BLaER1 treated with 17β-estradiol and CSF1 and Interleukin-3, amounts not matched to agents 10 nM and 100 nM (cell line): ENCODE data around the gene BRIX1.
"Not testable (repeated sequence)": the region's sequence is repeated elsewhere in the genome, so short reads cannot be mapped to it uniquely, and the experiment has no call there.

Experiments
- H3K27ac ChIP-seq, 11 experiments: shearing (Covaris generic); formaldehyde crosslinking; 2 replicates each; pipeline ENCODE4 v1.8.1; 2022
- H3K27me3 ChIP-seq, 11 experiments: shearing (Covaris generic); formaldehyde crosslinking; 2 replicates each; pipeline ENCODE4 v1.8.1; 2022
- H3K36me3 ChIP-seq, 11 experiments: shearing (Covaris generic); formaldehyde crosslinking; 2 replicates each; pipeline ENCODE4 v1.8.1; 2022
- H3K4me1 ChIP-seq, 10 experiments: shearing (Covaris generic); formaldehyde crosslinking; 2 replicates each; pipeline ENCODE4 v1.8.1; 2022
- H3K4me2 ChIP-seq, 11 experiments: shearing (Covaris generic); formaldehyde crosslinking; 2 replicates each; pipeline ENCODE4 v1.8.1; 2022
- H3K4me3 ChIP-seq, 10 experiments: shearing (Covaris generic); formaldehyde crosslinking; 2 replicates each; pipeline ENCODE4 v1.8.1; 2022
- H3K9ac ChIP-seq, 11 experiments: shearing (Covaris generic); formaldehyde crosslinking; 2 replicates each; pipeline ENCODE4 v1.8.1; 2022
- H3K9me3 ChIP-seq, 11 experiments: shearing (Covaris generic); formaldehyde crosslinking; replicated peaks in 1 of 11; 2 replicates each; pipeline ENCODE4 v1.8.1; 2022
- H4K20me1 ChIP-seq, 11 experiments: shearing (Covaris generic); formaldehyde crosslinking; 2 replicates each; pipeline ENCODE4 v1.8.1; 2022
- Cebpa-rat ChIP-seq, 11 experiments: shearing (Covaris generic); IDR thresholded peaks; 2 replicates each; pipeline ENCODE4 v1.8.1; 2022

The BRIX1 gene

DNA sequence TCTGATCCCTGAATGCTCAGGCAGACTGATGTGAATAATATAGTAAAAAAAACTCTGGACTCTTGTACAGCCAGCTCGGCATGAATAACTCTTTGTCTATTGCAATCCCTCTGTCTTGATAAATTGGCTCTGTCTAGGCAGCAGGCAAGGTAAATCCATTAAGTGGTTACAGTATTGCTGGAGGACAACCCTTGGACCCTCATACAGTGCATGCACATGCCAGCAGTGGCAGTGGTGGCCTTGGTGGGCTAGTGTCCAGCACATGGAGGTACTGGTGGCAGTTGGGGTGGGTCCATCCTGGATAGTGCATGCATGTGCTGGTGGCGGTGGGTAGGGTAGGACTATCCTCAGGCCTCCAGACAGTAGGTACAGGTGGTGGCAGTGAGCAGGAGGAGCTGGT lies 52.7 kb downstream of the BRIX1 start:
- peaks cover 15 to 25% (median 16%) of the 10 kb centered on the region in 11 experiments for H3K9me3 ChIP-seq
- no peak for TF ChIP-seq Cebpa-rat (IDR thresholded peaks at IDR 0.05)
- H3K27ac ChIP-seq: no peak overlapping the region
- H4K20me1 ChIP-seq: no peaks in the 10 kb centered on the region
- H3K27me3 ChIP-seq: no peaks in the 10 kb centered on the region
- no peak overlapping the region for H3K4me2 ChIP-seq
- H3K9ac ChIP-seq: no peak overlapping the region
- peaks cover 0 to 26% (median 13%) of the 10 kb centered on the region in 11 experiments; a peak in 14 of 22 replicates for H3K36me3 ChIP-seq
- H3K4me1 ChIP-seq: no peaks in the 10 kb centered on the region
- H3K4me3 ChIP-seq: no peak overlapping the region

DNA sequence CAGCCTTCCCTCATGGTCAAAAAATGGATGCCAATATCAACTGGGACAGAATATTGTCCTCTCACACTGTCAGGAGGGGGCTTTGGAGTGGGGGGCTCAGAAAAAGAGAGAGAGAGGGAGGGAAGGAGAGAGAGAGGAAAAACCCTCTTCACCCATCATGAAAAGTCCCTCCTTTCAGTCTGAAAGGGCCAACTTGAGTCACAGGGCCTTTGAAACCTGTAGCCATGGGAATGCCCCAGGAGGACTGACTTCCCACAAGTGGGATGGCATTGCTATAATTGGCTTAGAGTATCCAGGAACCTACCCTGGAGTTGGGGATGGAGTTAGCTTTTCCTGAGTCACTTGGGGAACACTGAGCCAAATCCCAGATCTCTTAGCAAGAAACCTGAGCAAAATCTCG lies 55.0 kb downstream of the BRIX1 start:
- H3K27me3 ChIP-seq: no peaks in the 10 kb centered on the region
- H3K4me2 ChIP-seq: no peak overlapping the region
- H3K27ac ChIP-seq: no peak overlapping the region
- peaks cover 6 to 15% (median 7%) of the 10 kb centered on the region in 11 experiments for H3K9me3 ChIP-seq
- H3K4me3 ChIP-seq: no peak overlapping the region
- H3K9ac ChIP-seq: no peak overlapping the region
- no peaks in the 10 kb centered on the region for H3K4me1 ChIP-seq
- H4K20me1 ChIP-seq: no peaks in the 10 kb centered on the region
- peaks cover 0 to 18% (median 8%) of the 10 kb centered on the region in 11 experiments; a peak in 13 of 22 replicates for H3K36me3 ChIP-seq
- no peak for TF ChIP-seq Cebpa-rat (IDR thresholded peaks at IDR 0.05)

DNA sequence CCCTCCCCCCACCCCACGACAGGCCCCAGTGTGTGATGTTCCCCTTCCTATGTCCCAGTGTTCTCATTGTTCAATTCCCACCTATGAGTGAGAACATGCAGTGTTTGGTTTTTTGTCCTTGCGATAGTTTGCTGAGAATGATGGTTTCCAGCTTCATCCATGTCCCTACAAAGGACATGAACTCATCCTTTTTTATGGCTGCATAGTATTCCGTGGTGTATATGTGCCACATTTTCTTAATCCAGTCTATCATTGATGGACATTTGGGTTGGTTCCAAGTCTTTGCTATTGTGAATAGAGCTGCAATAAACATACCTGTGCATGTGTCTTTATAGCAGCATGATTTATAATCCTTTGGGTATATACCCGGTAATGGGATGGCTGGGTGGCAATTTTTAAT lies 56.1 kb downstream of the BRIX1 start:
- H3K27ac ChIP-seq, H3K9ac ChIP-seq, H4K20me1 ChIP-seq, H3K4me3 ChIP-seq, H3K4me2 ChIP-seq, H3K4me1 ChIP-seq, H3K27me3 ChIP-seq, H3K9me3 ChIP-seq: not testable (repeated sequence)
- peaks cover 0 to 12% (median 0%) of the 10 kb centered on the region in 11 experiments; a peak in 4 of 22 replicates for H3K36me3 ChIP-seq
